PFSK-1 (cell line): ENCODE data around the gene RNF212B.

ENCODE experiments used
- FOXP2 ChIP-seq: optimal IDR thresholded peaks from 2 replicates; pipeline ENCODE3; 2011; ENCODE audit warnings: borderline replicate concordance, control low read depth, inconsistent platforms; ENCODE audit not compliant: insufficient read depth; ENCODE audit errors: extremely low read length, extremely low read depth
- POLR2AphosphoS5 ChIP-seq: IDR thresholded peaks from 2 replicates; pipeline ENCODE4 v1.6.1; 2012; ENCODE audit warnings: low read depth, mild to moderate bottlenecking, control low read depth, low read length, moderate library complexity
- SIN3A ChIP-seq: IDR thresholded peaks from 2 replicates; pipeline ENCODE4 v1.6.1; 2012; ENCODE audit warnings: mild to moderate bottlenecking, low read length, moderate library complexity, borderline replicate concordance; ENCODE audit not compliant: insufficient read depth
- TAF1 ChIP-seq: IDR thresholded peaks from 2 replicates; pipeline ENCODE4 v1.6.1; 2012; ENCODE audit warnings: low read length, control low read depth, borderline replicate concordance; ENCODE audit not compliant: insufficient read depth
- TF ChIP-seq, protein P1 (sequence below), 2 experiments: IDR thresholded peaks; 2 replicates each; pipeline versions ENCODE4 v1.6.1 to v1.8.0; 2011 to 2012; ENCODE audit warnings: low read depth in 2 of 2, low read length in 2 of 2, control low read depth in 1 of 2, inconsistent platforms in 1 of 2, mild to moderate bottlenecking in 1 of 2, moderate library complexity in 1 of 2; ENCODE audit not compliant: insufficient read depth in 1 of 2

Gene RNF212B

DNA sequence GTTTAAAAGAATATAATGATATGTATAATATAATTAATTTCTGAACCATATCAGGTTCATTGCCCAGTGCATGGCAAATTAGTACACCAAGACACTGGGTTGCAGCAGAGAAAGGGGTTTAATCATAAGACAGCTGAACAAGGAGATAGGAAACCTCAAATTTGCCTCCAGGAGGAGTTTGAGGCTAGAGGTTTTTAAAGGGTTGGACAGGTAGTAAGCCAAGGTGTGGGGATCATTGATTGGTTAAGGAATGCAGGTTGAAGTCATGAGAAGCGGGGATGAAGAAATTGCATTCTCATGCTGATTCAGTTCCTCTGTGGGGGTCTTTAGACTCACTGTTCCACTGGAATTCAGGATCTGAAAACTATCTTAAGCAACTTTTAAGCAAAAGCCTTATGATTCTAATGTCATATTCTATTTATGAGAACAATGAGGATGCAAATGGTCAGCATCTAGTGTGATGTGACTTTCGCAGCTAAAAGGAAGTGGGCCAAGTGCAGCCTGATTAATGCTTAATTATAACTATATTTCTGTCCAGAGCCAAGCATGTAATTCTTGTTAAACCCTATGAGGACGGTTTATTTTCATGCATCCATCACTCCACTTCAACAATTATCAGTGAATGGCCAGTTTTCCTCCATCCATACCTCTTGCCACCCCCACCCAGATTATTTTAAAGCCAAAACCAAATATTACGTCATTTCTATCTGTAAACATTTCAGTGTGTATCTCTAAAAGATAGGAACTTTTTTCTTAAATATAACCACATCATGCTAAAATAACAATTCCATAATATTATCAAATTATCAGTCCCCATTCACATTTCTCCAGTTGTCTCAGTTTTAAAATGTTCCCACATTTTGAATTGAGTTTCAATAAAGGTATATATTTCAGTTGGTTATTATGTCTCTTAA lies 14.9 kb downstream of the RNF212B start:
- TF ChIP-seq FOXP2: no peak
- TF ChIP-seq, protein P1, sequence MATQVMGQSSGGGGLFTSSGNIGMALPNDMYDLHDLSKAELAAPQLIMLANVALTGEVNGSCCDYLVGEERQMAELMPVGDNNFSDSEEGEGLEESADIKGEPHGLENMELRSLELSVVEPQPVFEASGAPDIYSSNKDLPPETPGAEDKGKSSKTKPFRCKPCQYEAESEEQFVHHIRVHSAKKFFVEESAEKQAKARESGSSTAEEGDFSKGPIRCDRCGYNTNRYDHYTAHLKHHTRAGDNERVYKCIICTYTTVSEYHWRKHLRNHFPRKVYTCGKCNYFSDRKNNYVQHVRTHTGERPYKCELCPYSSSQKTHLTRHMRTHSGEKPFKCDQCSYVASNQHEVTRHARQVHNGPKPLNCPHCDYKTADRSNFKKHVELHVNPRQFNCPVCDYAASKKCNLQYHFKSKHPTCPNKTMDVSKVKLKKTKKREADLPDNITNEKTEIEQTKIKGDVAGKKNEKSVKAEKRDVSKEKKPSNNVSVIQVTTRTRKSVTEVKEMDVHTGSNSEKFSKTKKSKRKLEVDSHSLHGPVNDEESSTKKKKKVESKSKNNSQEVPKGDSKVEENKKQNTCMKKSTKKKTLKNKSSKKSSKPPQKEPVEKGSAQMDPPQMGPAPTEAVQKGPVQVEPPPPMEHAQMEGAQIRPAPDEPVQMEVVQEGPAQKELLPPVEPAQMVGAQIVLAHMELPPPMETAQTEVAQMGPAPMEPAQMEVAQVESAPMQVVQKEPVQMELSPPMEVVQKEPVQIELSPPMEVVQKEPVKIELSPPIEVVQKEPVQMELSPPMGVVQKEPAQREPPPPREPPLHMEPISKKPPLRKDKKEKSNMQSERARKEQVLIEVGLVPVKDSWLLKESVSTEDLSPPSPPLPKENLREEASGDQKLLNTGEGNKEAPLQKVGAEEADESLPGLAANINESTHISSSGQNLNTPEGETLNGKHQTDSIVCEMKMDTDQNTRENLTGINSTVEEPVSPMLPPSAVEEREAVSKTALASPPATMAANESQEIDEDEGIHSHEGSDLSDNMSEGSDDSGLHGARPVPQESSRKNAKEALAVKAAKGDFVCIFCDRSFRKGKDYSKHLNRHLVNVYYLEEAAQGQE (IDR thresholded peaks at IDR 0.05; ENCODE audit: insufficient read depth in 1 of 2, low read depth in 2 of 2, low read length in 2 of 2): no peak
- TF ChIP-seq POLR2AphosphoS5: no peak
- no peak for TF ChIP-seq SIN3A
- no peak for TF ChIP-seq TAF1

DNA sequence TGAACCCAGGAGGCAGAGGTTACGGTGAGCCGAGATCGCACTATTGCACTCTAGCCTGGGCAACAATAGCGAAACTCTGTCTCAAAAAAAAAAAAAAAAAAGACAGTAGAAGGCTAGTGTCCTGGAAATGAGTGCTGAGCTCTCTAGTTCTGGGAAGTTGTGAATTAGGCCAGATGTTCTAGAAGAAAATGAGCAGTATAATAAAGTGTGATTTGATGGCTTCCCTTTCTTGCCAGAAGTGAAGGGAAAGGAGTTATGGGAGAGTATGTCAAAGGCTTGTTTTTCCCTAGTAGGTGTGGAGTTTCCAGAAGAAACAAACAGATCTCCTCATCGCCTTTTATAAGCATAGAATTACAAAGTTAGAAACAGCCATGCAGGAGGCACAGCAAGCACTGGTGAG lies 20.5 kb downstream of the RNF212B start:
- TF ChIP-seq, protein P1 (IDR thresholded peaks at IDR 0.05; ENCODE audit: insufficient read depth in 1 of 2, low read depth in 2 of 2, low read length in 2 of 2): no peak
- TF ChIP-seq TAF1 (no peak), SIN3A (no peak), POLR2AphosphoS5 (no peak), FOXP2 (no peak)

DNA sequence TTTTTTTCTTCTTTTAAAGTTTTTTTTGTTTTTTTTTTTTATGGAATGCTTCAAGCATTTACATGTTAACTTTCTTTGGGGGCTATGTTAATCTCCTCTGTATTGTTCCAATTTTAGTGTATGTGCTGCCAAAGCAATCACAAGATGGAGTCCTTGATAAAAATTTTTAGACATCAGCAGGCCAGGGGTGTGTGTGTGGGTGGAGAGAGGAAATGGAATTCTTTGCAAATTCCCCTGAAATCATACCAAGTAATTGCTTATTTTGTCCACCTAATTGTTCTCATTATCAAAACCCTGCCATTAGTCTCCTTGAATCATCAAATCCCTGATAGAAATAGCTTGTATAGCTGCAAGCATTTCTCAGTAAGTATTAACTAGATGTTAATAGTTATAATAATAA lies 21.7 kb downstream of the RNF212B start:
- TF ChIP-seq SIN3A: no peak
- TF ChIP-seq TAF1: no peak
- TF ChIP-seq FOXP2: no peak
- TF ChIP-seq, protein P1 (IDR thresholded peaks at IDR 0.05; ENCODE audit: insufficient read depth in 1 of 2, low read depth in 2 of 2, low read length in 2 of 2): no peak
- TF ChIP-seq POLR2AphosphoS5: no peak

DNA sequence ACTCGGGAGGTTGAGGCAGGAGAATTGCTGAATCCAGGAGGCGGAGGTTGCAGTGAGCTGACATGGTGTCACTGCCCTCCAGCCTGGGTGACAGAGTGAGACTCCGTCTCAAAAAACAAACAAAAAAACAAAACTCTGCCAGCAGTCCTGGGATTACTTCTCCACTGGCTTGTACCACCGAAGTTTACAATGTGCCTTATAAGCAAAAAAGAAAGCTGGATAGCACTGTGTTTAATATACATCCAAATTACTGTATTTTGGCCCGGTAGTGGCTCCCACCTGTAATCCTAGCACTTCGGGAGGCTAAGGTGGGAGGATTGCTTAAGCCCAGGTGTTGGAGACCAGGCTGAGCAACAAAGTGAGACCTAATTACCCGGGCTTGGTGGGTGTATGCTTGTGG lies 31.5 kb downstream of the RNF212B start:
- no peak for TF ChIP-seq SIN3A
- no peak for TF ChIP-seq TAF1
- TF ChIP-seq POLR2AphosphoS5: no peak
- TF ChIP-seq, protein P1 (IDR thresholded peaks at IDR 0.05; ENCODE audit: insufficient read depth in 1 of 2, low read depth in 2 of 2, low read length in 2 of 2): no peak
- no peak for TF ChIP-seq FOXP2

GRCh38 chr14:23275412-23275811 lies 37.7 kb downstream of the RNF212B start:
- TF ChIP-seq SIN3A (no peak), TAF1 (no peak), FOXP2 (no peak), POLR2AphosphoS5 (no peak)
- TF ChIP-seq, protein P1 (IDR thresholded peaks at IDR 0.05; ENCODE audit: insufficient read depth in 1 of 2, low read depth in 2 of 2, low read length in 2 of 2): no peak
